GM21717 (cell line): ENCODE results near the gene ALDH7A1.
A peak's percentile ranks its signal among the peaks of the same experiment; 100 is the strongest.
"Not testable (repeated sequence)": the region's sequence is repeated elsewhere in the genome, so short reads cannot be mapped to it uniquely, and the experiment has no call there.

Experiments used
- ATAC-seq: cut with Tn5 transposase; IDR thresholded peaks from one replicate; pipeline ENCODE4 v1.9.1; 2021; ENCODE audit warnings: mild to moderate bottlenecking, moderate library complexity; ENCODE audit not compliant: unreplicated experiment

ALDH7A1 gene

GRCh38 chr5:126594748-126595485 lies at the start of gene ALDH7A1:
ALDH7A1 (minus strand) TSS chr5:126595219; CDS start chr5:126595198, 21 bp downstream.
- peak; percentile 73 for ATAC-seq

DNA sequence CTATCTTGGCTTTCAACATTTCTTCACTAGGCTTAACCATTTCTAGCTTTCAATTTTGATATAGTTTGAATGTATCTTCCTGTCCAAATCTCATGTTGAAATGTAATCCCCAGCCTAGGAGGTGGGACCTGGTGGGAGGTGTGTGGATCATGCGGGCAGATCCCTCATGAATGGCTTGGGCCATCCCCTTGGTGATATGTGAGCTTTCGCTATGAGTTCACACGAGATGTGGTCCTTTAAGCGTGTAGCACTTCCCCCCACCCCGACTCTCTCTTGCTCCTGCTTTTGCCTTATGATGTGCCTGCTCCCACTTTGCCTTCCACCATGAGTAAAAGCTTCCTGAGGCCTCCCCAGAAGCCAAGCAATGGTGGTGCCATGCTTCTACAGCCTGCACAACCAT lies 46.4 kb upstream of the ALDH7A1 start:
- peak; percentile 70 for ATAC-seq

DNA sequence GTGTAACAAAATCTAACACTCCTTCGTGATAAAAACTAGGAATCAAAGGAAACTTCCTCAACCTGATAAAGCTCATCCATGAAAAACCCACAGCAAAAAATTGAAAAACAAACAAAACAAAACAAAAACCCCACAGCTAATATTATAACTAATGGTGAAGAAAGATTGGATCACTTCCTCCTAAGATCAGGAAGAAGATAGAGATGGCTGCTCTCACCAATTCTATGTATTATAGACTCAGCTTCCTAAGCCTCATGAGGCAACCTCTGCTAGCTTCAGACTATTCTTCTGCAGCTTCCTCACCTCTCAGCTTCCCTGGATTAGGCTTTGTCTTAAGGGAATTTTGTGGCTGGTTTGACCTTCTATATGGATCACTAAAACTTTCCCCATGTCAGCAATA lies 45.8 kb upstream of the ALDH7A1 start:
- peak; percentile 29 for ATAC-seq

GRCh38 chr5:126636956-126637355 lies 41.9 kb upstream of the ALDH7A1 start:
- ATAC-seq = no peak

DNA sequence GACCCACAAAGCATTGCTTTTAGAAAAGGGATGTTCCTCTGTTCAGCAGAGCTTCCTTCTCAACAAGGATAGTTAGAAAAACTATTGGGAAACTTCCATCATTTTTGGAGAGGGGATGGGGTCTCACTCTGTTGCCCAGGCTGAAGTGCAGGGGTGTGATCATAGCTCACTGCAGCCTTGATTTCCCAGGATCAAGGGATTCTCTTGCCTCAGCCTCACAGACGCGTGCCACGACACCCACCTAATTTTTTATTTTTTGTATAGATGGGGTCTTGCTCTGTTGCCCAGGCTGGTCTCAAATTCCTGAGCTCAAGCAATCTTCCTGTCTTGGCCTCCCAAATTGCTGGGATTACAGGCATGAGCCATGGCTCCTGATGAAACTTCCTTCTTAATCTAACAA lies 40.6 kb upstream of the ALDH7A1 start:
- no peak for ATAC-seq

GRCh38 chr5:126633552-126633951 lies 38.5 kb upstream of the ALDH7A1 start:
- ATAC-seq = no peak

DNA sequence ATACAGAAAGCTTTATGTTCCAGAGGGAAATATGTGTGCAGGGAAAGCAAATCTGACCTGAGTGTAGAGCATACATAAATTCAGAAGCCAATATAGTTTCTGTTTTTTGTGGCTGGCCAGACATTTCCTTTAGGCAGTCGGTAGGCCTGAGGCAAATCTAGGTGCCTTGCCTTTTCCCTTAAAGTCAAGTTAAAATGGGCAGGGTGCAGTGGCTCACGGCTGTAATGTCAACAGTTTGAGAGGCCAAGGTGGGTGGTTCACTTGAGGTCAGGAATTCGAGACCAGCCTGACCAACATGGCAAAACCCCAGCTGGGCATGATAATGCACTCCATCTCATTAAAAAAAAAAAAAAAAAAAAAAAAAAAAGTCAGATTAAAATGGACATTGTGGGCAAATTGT lies 36.9 kb upstream of the ALDH7A1 start:
- ATAC-seq = no peak

- no peak for ATAC-seq
Observed at GRCh38 chr5:126628102-126628501, 33.1 kb upstream of the ALDH7A1 start.

DNA sequence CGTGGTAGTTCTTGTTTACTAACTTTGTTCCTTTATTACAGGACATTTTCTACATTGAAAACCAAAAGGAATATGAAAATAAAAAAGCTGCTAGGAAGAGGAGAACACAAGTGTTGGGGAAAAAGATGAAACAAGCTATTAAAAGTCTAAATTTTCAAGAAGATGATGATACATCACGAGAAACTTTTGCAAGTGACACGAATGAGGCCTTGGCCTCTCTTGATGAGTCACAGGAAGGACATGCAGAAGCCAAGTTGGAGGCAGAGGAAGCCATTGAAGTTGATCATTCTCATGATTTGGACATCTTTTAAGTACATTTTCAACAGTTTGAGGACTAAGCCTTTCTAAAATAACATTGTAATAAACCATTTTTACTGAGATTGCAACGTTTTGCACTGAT lies 29.5 kb upstream of the ALDH7A1 start:
- ATAC-seq = no peak

DNA sequence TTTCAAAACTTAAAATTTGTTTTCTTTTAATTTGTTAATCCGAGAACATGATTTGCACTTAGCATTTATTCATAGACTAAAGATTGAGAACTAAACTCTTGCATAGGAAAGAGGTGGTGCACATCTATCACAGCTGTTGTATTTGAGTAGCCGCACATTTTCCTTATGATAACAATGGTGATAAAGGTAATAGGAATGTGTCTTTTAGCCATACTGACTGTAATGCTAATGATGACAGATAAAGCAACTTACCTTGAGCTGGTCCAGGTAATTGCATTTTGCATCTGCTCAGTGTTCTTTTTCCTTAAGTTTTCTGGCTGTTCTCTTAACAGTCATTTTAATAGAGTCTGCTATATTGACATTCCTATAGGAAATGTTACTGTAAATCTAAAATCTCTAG lies 24.8 kb upstream of the ALDH7A1 start:
- no peak for ATAC-seq

DNA sequence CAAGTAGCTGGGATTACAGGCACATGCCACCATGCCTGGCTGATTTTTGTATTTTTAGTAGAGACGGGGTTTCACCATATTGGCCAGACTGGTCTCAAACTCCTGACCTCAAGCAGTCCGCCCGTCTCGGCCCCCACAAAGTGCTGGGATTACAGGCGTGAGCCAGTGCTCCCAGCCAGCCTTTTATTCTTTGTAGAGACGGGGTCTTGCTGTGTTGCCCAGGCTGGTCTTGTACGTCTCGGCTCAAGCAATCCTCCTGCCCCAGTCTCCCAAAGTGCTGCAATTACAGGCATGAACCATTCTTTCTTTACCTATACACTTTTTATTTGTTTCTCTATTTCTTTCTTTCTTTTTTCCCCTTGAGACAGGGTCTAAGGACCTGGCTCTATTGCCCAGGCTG lies 22.6 kb upstream of the ALDH7A1 start:
- not testable (repeated sequence) for ATAC-seq

DNA sequence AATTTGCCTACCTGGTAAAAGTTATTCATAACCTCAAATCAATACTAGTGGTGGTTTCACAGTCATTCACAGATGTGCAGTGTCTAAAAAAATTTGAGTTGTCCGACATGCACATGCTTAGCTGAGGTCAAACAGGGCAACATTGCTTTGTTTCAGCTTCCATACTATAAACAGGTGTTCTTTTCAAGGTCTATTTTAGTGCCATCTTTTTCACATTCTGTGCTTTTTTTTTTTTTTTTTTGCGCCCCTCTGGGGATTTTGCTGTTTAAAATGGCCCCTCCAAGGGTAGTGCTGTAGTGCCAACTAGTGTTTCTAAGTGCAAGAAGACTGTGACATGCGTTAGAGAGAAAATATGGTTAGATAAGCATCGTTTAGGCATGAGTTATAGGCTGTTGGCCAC lies 20.3 kb upstream of the ALDH7A1 start:
- peak; percentile 94 for ATAC-seq

DNA sequence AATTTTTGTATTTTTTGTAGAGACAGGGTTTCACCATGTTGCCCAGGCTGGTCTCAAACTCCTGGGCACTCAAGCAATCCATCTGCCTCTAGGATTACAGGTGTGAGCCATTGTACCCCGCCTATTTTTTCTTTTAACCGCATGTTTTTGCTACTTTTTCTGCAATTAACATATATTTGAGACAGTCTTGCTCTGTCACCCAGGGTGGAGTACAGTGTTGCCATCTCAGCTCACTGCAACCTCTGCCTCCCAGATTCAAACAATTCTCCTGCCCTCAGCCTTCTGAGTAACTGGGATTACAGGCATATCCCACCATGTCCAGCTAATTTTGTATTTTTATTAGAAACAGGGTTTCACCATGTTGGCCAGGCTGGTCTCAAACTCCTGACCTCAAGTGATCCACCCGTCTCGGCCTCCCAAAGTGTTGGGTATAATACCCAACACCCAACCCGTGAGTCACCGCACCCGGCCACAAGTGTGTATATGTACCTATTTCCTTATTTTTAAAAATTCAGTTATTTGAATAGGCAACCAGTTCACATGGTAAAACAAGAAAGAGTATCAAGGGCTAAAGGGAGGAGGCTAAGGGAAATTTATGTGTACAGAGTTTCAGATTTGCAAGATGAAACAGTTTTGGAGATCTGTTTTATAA lies 19.0 kb upstream of the ALDH7A1 start:
- peak; percentile 45 for ATAC-seq

- no peak for ATAC-seq
Observed at GRCh38 chr5:126610616-126611015, 15.6 kb upstream of the ALDH7A1 start.

- no peak for ATAC-seq
Observed at GRCh38 chr5:126610160-126610559, 15.1 kb upstream of the ALDH7A1 start.

- ATAC-seq = no peak
Observed at GRCh38 chr5:126605525-126605924, 10.5 kb upstream of the ALDH7A1 start.

GRCh38 chr5:126603402-126603991 lies 8.5 kb upstream of the ALDH7A1 start:
- no peak for ATAC-seq

GRCh38 chr5:126600631-126601511 lies 5.9 kb upstream of the ALDH7A1 start, which contains the start of gene PHAX:
PHAX (plus strand) TSS chr5:126600947; CDS start chr5:126600963, 16 bp downstream.
- peak; percentile 98 for ATAC-seq

DNA sequence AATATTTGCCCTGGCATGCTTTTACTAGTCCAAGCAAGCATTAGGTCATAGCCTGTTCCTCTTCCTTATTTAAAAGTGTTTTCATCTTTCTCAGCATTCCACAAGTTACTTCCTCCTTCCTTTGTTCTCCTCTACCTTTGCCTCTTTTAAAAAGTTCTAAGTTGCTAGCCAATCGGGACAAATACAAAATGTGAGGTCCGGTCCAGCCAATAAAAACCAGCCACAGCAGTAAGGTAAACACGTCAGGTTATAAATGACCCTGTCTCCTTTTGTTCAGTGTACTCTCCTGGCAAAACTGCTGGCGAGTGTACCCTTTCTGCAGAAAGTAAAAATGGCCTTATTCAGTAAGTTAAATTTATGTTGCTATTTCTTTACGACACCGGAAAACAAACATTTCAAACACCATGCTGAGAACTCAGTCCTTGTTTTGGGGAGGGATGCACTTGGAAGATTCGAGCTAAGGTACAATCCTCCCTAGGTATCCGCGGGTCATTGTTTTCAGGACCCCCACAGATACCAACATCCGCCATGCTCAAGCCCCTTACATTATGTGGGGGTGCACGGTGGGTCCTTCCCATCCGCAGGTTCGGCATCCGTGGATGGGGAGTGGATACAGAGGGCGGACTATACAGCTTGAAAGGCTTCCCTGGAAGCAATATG lies 5.1 kb upstream of the ALDH7A1 start:
- ATAC-seq = not testable (repeated sequence)

GRCh38 chr5:126599499-126599898 lies 4.5 kb upstream of the ALDH7A1 start:
- no peak for ATAC-seq

DNA sequence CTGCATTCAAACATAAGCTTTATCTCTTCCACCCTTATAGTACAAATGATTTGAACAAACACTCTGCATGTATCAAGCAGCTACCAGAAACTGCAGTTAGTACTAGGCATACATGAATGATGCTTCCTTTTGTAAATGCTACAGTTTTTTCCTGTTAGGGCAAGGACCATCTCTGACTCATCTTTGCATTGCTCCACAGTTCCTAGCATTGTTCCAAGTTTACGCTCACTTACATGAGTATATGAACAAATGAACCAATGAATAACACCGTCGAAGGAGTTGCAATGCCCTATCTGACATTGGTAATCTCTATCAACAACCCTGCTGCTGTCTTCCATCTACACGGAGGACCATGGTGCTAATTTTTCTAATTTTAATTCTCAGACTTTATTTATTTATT lies 2.1 kb upstream of the ALDH7A1 start:
- ATAC-seq = no peak
